ENCODE measurements around the gene ROPN1L. TPM values are rescaled to one million over a fixed set of nuclear protein-coding genes. Genes with fewer than 3 reads are reported as not detected.
A peak's percentile ranks its signal among the peaks of the same experiment; 100 is the strongest.

The ROPN1L gene
- total and polyA plus RNA-seq, 2 experiments from 2014 or later, result 0.30 TPM; not detected in 1

DNA sequence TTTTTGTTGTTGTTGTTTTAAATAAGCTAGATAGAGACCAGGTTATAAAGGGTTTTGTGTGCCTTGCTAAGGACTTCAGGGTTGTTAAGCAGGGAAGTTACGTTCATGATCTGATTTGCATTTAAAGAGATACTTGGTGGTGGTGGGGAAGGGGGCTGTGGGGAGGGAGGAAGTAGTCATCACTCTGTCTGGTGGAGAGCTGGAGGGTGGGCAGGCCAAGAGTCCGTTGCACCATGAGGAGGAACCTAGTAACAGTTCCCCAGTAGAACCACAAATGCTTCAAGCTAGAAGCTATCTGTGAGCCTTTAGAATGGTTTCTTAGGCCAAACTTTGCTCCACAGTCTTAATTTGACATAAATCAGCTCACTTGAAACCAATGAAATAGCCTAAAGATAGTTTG, 18.7 kb upstream of the ROPN1L start:
- TF ChIP-seq, protein P1, sequence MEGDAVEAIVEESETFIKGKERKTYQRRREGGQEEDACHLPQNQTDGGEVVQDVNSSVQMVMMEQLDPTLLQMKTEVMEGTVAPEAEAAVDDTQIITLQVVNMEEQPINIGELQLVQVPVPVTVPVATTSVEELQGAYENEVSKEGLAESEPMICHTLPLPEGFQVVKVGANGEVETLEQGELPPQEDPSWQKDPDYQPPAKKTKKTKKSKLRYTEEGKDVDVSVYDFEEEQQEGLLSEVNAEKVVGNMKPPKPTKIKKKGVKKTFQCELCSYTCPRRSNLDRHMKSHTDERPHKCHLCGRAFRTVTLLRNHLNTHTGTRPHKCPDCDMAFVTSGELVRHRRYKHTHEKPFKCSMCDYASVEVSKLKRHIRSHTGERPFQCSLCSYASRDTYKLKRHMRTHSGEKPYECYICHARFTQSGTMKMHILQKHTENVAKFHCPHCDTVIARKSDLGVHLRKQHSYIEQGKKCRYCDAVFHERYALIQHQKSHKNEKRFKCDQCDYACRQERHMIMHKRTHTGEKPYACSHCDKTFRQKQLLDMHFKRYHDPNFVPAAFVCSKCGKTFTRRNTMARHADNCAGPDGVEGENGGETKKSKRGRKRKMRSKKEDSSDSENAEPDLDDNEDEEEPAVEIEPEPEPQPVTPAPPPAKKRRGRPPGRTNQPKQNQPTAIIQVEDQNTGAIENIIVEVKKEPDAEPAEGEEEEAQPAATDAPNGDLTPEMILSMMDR (IDR thresholded peaks at IDR 0.05; ENCODE audit: poor library complexity), result no peak
- no peak overlapping the region for H3K27ac ChIP-seq
- H3K4me2 ChIP-seq, result no peak overlapping the region
- H3K9me3 ChIP-seq (ENCODE audit: low read depth), result no peaks in the 10 kb centered on the region
- H2AFZ ChIP-seq, result no peak overlapping the region
- WGBS (ENCODE audit: low lambda C conversion rate, missing lambda C conversion rate), result 58% methylated on average over 2 of the region's 2 CpGs
- no peaks in the 10 kb centered on the region for H3K36me3 ChIP-seq (replicated peaks; ENCODE audit: insufficient read depth, low read depth)
- no peak overlapping the region for H3K4me3 ChIP-seq
- no peaks in the 10 kb centered on the region for H4K20me1 ChIP-seq (ENCODE audit: insufficient read depth, poor library complexity, severe bottlenecking)
- no peak for DNase-seq (ENCODE audit: low spot score)
- H3K79me2 ChIP-seq, result peaks cover 3% of the 10 kb centered on the region
- no peaks in the 10 kb centered on the region for H3K4me1 ChIP-seq (ENCODE audit: insufficient read depth)
- H3K27me3 ChIP-seq, result no peaks in the 10 kb centered on the region
- H3K9me2 ChIP-seq (replicated peaks; ENCODE audit: insufficient read depth), result no peaks in the 10 kb centered on the region

DNA sequence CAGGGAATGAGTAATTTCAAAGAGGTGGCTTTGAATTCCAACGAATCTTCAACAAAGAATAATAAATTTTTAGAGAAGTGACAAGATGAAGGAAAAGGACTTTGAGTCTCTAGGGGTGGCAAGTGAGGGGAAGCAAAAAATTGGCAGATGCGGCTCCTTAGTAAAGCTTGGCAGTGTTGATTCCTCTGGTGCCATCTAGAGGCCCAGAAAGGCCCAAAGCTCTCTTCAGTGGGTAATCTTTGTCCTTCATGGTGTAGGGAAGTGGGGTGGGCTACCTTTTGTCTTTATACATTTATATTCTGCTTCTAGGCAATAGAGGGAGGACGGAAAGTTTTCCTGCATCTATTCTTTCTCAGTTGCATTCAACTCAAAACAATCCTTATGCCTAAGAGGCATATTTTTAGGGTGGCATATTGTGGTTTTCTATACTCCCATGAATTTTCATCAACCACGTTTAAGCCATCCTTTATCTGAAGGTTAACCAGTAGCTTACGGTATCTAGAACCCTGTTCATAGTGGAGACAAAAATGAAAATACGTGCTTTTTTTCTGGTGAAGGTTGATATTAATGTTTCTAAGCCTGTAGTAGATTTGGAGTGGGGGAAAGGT, 17.5 kb upstream of the ROPN1L start:
- Histone ChIP-seq H3K79me2 (peaks cover 3% of the 10 kb centered on the region), H3K9me3 (ENCODE audit: low read depth) (no peaks in the 10 kb centered on the region), H3K27me3 (no peaks in the 10 kb centered on the region), H3K36me3 (replicated peaks; ENCODE audit: insufficient read depth, low read depth) (no peaks in the 10 kb centered on the region), H3K9me2 (replicated peaks; ENCODE audit: insufficient read depth) (no peaks in the 10 kb centered on the region), H2AFZ (no peak overlapping the region), H4K20me1 (ENCODE audit: insufficient read depth, poor library complexity, severe bottlenecking) (no peaks in the 10 kb centered on the region), H3K4me2 (no peak overlapping the region), H3K4me3 (no peak overlapping the region), H3K4me1 (ENCODE audit: insufficient read depth) (no peaks in the 10 kb centered on the region), H3K27ac (no peak overlapping the region)
- peak; percentile 52 for DNase-seq (ENCODE audit: low spot score)
- 87% methylated on average over 6 of the region's 6 CpGs for WGBS (ENCODE audit: low lambda C conversion rate, missing lambda C conversion rate)
- TF ChIP-seq, protein P1 (IDR thresholded peaks at IDR 0.05; ENCODE audit: poor library complexity), result peak; percentile 60
- no peak for TF ChIP-seq EZH2 (IDR thresholded peaks at IDR 0.05; ENCODE audit: borderline replicate concordance)

- 93% methylated on average over 2 of the region's 2 CpGs for WGBS (ENCODE audit: low lambda C conversion rate, missing lambda C conversion rate)
- no peaks in the 10 kb centered on the region for H3K9me2 ChIP-seq (replicated peaks; ENCODE audit: insufficient read depth)
- H3K36me3 ChIP-seq (replicated peaks; ENCODE audit: insufficient read depth, low read depth), result no peaks in the 10 kb centered on the region
- no peak overlapping the region for H3K4me2 ChIP-seq
- DNase-seq (ENCODE audit: low spot score), result no peak
- H3K27ac ChIP-seq, result no peak overlapping the region
- H3K79me2 ChIP-seq, result peaks cover 3% of the 10 kb centered on the region
- H4K20me1 ChIP-seq (ENCODE audit: insufficient read depth, poor library complexity, severe bottlenecking), result no peaks in the 10 kb centered on the region
- no peak overlapping the region for H3K4me3 ChIP-seq
- no peak overlapping the region for H2AFZ ChIP-seq
- no peaks in the 10 kb centered on the region for H3K9me3 ChIP-seq (ENCODE audit: low read depth)
- no peaks in the 10 kb centered on the region for H3K4me1 ChIP-seq (ENCODE audit: insufficient read depth)
- TF ChIP-seq EZH2 (IDR thresholded peaks at IDR 0.05; ENCODE audit: borderline replicate concordance) (no peak), EZH2phosphoT487 (IDR thresholded peaks at IDR 0.05; ENCODE audit: low read depth, severe bottlenecking, unreplicated experiment) (no peak)
- TF ChIP-seq, protein P1 (IDR thresholded peaks at IDR 0.05; ENCODE audit: poor library complexity), result no peak
- no peaks in the 10 kb centered on the region for H3K27me3 ChIP-seq
These were observed 14.5 kb upstream of the ROPN1L start for GRCh38 chr5:10427201-10427600.

- no peak for DNase-seq (ENCODE audit: low spot score)
- H4K20me1 ChIP-seq (ENCODE audit: insufficient read depth, poor library complexity, severe bottlenecking), result no peaks in the 10 kb centered on the region
- no peak overlapping the region for H2AFZ ChIP-seq
- no peak overlapping the region for H3K27ac ChIP-seq
- H3K4me2 ChIP-seq, result no peak overlapping the region
- H3K4me3 ChIP-seq, result no peak overlapping the region
- no peaks in the 10 kb centered on the region for H3K9me3 ChIP-seq (ENCODE audit: low read depth)
- H3K79me2 ChIP-seq, result peaks cover 3% of the 10 kb centered on the region
- WGBS (ENCODE audit: low lambda C conversion rate, missing lambda C conversion rate), result 100% methylated on average over 2 of the region's 2 CpGs
- TF ChIP-seq EZH2 (IDR thresholded peaks at IDR 0.05; ENCODE audit: borderline replicate concordance), result no peak
- TF ChIP-seq, protein P1 (IDR thresholded peaks at IDR 0.05; ENCODE audit: poor library complexity), result no peak
- no peak for TF ChIP-seq EZH2phosphoT487 (IDR thresholded peaks at IDR 0.05; ENCODE audit: low read depth, severe bottlenecking, unreplicated experiment)
- no peaks in the 10 kb centered on the region for H3K27me3 ChIP-seq
- no peaks in the 10 kb centered on the region for H3K9me2 ChIP-seq (replicated peaks; ENCODE audit: insufficient read depth)
- no peaks in the 10 kb centered on the region for H3K36me3 ChIP-seq (replicated peaks; ENCODE audit: insufficient read depth, low read depth)
- no peaks in the 10 kb centered on the region for H3K4me1 ChIP-seq (ENCODE audit: insufficient read depth)
These were observed 13.7 kb upstream of the ROPN1L start for GRCh38 chr5:10427978-10428377.

All from hepatocyte (in vitro differentiated cells).